Activated CD8-positive, alpha-beta memory T cell treated with anti-CD3 and anti-CD28 coated beads for 4 hours (primary cell): ENCODE results near the gene CACNA1C.

Source experiments
- DNase-seq, 2 donors: peaks; one replicate each; pipeline ENCODE4 v3.0.0-alpha.2; 2020; ENCODE audit warnings: low read depth in 2 of 2

CACNA1C gene

DNA sequence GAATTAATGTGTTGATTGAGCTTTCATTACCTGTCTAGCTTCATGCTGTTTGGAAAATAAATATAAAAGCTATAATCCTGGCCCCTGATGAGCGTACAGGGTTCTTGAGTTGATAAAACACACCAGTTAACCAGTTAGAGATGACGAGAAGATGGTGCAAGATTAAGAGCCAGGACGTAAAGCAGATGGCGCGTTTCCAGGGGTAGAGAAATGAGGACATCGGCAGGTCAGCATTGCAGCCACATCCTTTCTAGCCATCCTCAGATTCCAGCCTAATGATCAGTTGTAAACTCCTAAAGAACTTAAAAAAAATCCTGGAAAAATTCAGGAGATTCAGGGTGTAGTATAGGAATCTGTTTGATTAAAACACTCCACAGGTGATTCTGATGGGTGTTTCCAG, 203.7 kb downstream of the CACNA1C start:
- no peak for DNase-seq

DNA sequence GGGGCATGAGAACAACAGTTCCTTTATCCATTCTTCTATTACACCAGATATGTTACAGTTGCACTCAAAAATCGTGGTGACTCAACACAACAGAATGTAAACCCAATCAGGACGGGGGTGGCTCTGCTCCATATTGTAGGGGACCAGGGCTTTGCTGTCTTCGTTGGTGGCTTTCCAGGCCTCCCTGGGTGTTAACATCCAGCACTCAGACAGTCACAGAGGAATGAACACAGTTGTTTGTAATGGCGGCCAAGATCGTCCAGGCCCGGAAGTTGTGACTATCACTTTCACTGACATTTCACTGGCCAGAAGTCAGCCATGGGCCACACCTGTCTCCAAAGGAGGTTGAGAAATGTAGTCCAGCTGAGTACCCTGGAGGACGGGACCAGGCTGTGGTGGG, 204.1 kb downstream of the CACNA1C start:
- no peak for DNase-seq

DNA sequence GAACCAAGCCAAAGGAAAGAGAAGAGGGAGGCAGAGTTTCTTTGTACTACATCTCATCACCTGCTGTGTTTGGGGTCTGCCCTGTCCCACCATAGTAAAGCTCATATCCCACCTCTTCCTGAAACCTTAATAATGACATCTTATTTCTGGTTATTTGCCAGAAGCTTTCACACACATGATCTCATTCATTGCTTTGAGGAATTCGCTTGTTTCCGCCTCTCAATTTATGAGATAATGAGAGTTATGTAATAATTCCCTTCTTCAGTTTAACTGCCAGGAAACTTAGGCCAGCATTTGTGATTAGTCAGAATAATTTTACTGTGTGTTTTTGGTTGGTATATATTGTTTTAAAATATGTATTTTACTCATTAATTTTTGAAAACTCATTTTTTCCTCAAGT, 205.2 kb downstream of the CACNA1C start:
- DNase-seq = no peak

DNA sequence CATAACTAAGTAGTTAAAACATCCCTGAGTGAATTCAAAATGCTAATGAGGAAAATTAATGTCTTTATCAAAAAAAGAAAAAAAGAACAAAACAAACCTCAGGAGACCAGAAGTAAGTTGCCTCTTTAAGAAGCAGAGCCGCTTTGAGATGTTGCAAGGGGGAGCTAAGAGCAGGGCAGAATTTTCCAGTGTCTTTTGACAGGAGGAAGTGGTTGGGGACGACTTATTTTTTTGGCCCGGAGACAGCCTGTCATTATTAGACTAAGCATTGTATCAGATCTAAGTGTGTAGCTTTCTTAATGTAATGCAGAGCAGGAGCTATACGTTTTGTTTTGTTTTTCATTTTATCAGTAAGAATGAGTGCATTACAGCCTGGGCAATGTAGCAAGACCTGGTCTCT, 206.6 kb downstream of the CACNA1C start:
- no peak for DNase-seq

DNA sequence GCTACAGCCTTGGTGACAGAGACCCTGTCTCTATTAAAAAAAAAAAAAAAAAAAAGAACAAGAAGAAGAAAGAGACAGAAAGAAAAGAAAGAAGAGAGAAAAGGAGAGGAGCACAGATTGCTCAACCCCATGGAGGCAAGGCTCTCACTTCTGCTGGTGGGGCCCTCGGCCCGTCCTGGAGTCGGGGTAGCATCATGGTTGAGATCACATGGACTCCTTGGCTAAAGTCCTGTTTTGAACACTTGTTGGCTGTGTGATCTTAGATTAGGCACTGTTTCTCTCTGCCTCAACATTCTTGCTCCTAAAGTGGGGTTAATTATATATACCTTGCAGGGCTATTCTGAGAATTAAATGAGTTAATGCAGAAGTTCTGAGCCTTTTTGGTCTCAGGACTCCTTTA, 207.7 kb downstream of the CACNA1C start:
- DNase-seq = no peak

DNA sequence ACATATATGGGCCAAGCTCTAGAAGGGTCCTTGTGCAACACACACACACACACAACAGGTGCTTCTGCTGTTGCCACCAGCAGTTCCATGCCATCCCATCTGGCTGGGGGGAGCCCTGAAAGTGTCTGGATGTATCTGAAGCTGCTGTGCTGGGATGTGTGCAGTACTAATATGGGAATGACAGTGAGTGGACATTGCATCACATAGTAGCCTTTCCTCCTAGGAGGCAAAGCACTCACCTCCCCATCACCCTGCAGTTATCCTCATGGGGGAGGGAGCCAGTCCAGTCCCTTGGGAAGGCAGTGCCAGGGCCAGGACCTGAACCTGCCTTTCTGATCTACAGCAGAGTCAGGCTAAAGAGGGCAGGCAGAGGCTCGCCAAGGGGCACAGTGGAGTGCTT, 208.9 kb downstream of the CACNA1C start:
- DNase-seq = no peak

DNA sequence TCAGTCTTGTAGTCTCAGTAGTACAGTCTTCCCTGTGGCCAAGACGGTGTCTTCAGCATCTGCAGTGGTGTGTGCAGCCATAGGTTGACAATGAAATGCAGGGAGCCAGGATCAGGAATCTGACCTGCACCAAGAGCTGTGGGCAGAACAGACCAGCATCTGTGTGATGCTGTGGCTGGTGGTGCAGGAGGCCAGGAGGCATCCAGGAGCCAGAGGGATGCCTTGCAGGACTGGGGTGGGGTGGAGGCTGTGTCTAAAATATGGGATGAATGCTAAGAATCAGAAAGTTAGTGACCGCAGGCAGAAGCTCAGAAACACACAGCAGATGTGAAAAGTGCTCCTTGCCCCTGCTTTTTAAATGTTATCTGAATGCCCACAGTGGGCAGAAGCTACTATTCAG, 209.7 kb downstream of the CACNA1C start:
- DNase-seq = no peak

DNA sequence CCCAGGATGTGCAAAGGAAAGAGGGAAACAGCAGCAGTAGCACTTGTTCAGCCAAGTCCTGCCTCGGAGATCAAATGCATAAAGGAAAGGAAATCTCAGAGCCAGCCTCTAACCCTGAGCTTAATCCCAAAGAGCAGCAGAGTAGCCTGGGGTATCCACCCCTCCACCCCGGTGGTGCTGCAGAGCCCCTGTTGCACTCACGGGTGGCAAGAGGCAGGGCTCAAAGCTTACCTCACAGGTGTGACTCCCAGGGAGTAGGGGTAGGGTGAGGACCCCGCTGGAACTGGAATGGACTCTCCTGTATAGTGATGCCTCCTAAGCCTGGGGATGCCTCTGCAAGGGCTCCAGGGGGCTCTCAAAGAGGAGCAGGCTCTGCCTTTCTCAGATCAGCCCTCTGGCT, 211.1 kb downstream of the CACNA1C start:
- no peak for DNase-seq

DNA sequence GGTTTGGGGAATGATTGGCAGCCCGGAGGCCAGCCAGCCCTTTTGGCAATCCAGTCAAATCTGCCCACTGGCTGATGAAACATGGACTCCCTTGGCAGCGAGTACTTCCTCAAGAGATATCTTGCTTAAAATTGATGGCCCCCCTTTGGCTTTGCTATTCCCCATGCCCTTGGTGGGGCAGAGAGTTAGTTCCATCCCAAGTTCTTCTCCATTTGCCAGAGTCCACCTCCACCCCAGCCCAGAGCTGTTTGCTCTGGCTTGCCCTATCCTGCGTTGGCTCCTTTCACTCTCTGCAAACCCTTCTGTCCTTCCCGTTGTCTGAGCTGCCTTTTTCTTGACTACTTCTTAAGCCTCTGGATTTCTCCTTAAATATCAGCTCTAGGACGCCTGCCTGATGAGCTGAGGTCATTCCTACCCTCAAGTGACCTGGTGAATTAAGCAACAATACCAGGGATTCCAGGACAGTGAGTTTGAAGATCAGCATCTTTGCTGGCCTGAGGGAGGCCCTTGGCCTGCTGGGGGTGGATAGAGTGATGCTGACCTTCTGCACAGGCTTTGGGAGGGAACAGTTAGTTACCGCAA, 212.0 kb downstream of the CACNA1C start:
- no peak for DNase-seq

DNA sequence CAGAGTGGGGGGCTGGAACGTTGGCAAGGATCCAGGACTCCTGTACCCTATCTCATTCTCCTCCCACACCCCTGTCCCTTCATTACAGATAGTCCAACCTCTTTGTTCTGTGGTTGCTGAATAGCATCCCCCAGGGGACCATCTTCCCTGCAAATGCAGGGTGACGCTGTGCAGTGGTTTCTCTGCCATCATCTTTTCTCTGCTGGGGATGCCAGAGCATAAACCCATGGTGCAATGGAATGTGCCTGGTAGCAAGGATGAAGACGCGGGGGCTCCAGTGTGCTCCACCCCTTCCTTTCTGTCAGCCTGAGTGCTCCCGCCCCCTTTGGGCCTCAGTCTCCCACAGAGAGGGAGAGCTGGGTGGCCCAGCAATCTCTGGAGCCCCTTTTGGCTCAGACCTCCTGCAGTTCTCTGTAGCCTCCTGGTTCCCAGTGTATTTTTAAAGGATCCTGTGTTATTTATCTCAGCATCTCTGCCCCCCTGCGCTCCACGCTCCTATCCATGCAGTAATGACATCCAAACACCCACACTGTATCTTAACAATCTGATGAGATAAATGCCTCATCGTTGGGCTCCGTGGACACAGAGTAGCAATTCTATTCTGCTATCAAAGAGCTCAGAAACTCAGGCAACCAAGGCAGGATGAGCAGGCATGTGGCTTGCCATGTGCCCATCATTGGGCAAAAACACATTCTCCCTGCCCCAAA, 212.8 kb downstream of the CACNA1C start:
- DNase-seq = no peak

DNA sequence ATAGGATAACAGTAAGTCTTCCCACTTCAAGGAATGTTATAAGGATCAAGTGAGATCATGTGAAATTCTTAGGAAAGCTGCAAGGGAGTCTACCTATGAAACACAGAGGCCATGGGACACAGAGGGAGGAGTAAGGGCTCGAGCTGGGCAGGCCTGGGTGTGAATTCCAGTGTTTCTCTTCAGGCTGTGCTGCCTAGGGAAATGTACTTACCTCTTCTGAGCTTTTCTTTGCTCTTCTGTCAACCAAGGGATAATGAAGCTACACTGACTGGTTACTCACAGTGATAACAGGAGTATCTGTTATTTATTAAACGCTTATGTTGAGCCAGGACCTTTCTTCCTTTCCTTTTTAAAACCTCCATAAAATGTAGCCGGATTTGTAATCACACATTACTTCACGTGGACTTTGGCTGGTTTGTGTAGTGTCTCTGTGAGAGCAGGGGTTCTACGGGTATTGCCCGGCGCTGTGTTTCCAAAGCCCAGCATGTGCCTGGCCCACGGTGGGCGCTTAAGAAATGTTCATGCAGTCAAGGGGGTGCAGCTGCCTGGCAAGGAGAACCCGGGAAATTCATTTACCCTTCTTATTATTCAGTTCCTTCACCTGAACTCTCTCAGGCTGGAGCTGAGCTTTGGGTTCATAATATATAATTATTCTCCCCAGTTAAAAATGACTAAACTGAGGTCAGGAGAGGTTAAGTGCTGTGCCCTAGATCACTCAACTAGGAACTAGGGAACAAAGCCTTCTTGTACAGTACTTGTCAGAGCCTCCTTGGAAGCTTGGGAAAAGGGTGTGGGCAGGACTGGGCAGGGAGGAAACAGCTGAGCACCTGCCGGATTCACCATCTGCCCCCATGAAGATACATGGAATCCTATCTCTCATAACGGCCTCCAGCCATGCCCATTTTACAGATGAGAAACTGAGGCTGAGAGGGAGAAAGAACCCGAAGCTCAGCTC, 214.2 kb downstream of the CACNA1C start:
- DNase-seq = no peak

DNA sequence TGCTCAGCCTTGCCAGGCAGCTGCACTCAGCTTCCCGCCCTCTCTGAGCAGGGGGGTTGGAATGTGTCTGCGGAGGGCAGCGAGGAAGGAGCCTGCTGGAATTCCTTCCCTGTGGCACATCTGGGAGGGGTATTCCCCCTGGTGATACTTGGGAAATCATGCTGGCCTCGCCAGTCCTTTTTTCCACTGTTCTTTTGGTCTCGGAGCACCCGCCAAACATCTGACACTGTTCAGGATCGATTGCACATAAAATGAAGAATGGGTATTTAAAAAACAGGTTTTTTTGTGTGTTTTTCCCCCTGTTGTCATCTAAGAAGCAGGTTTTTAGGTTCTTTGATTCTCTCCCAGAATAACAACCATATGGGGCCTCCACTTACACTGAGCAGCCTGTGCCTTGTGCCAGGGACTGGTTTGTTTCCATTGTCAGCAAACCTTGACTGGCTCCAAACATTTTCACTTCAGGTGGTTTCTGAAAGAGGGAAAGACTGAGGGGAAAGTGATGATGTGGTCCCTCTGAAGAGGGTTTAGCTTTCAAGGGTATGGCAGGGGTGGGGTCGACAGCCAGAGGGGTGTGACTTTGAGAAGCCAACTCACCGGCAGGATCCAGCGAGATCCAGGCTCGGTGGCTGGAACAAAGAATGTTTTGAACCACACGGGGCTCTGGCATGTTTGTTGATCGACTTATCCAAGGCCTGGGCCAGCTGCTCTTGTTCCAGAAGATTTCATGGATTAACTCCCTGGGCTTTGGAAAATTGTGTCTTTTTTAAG, 215.1 kb downstream of the CACNA1C start:
- DNase-seq = no peak

DNA sequence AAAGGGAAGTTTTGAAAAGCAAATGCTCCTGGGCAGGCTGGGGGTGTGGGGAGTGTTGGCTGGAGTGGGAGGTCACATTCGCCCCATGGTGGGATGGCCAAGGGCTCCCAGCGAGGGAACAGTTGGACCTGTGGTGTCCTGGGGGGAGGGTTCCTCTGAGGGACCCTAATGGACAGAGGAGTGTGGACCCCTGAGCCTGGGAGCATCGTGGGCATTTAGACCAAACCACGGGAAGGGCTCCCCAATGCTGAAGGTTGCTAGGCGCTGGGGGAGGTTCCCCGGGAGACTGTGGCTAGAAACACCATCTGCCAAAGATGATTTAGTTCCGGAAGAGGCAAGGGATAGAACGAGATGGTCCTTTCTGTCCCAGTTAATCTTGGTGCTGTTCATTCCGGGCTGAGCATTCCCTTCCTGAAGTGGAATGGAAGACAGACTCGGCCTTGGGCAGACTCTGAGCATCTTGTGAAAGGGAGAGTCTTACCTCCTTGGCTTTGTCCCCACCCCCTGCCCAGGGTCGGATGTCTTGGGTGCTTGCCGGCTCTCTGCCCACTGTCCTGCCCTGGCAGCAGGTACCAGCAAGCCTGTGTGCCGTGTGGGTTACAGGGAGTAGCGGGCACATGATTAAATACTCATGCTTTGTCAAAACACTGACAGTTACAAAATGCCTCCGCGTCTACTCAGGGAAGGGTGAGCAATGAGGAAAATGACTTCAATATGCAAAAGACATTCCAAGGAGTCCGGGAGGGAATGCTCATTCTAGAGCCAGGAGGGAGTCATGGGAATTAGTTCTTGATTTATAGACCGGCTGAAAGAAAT, 215.9 kb downstream of the CACNA1C start:
- no peak for DNase-seq

DNA sequence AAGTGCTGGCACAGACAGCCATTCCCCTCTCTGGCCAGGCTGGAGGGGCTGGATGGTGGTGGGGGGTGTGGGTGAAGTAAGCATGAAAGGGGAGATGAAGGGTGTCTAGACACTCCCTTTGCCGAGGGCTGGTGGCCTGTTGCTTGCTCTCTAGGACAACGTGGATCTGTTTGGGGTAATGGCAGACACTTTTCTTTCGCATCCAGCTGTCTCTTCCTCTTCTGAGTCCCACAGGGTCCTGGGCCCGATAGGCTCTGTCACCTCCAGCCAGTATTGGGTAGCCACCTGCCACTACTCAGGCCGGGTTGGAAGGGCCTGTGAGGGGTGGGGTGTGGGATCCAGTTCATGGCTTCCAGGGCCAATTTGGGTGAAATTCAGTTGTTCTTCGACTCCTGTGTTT, 218.1 kb downstream of the CACNA1C start:
- DNase-seq = no peak

DNA sequence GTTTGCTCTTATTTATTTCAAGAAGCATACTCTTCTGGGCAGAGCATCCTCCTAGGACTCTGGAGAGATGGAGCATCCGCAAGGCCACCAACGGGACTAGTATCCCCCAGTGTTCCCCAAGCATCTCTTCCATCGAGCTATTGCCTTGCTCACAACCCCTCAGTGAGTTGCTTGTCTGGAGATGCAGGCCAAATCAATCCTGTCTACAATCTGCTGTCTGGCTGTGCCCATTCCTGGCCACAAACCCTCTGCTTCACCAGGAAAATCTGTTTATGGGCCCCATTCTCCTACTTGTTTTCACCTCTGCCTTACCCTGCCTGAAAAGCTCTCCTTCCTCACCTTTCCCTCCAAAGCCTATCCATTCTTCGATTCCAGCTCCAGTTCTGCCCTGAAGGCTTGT, 219.2 kb downstream of the CACNA1C start:
- no peak for DNase-seq

DNA sequence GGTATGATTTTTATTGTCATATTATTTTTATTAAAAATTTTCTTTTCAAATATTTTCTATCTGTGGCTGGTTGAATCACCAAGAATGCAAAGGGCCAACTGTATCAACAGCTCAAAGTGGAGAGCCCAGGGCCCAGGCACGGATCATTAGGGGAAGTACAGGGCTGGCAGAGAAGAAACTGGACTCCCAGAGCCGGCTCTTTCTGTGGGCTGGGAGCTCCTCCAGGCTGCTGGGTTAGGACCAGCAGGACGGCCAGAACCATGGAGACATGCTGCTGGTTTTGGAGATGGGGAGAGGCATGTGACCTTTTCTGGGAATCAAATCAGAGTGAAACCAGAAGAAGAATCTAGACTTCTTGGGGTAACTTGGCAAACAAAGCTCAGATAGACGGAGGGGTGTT, 220.5 kb downstream of the CACNA1C start:
- DNase-seq = no peak

DNA sequence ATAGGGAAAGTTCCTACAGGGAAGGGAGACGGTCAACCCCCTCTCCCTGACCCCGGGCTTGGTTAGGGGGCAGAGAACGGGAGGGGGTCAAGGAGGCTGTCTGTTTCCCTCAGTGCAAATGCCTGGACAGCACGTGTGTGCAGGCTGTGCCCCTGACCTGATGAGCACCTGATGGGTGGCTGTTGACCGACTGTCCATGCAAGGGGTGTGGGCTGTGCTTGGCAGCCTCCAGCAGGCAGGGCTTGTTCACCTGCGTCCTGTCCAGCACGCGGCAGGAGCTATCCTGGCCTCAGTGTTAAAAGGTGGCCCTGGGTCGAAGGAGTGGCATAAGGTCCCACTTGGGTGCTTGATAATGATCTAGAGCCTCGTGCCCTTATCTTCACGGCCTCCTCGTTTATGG, 221.0 kb downstream of the CACNA1C start:
- no peak for DNase-seq

DNA sequence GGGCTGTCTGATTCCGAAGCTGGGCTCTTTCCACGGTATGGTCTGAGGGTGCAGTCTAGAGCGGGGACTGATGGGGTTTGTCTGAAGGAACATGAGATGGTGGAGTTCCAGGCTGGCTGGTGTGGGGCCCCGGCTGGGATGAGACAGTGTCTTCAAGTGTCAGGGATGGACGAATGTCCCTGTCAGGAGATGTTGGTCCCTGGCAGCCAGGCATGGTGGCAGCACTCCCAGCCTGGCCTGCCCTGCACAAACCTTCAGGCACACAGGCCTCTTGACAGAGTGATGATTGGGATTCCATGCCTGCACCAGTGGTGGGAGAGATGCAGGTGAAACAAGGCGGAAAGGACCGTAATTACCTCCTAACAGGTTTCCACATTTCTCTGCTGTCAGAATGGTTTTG, 221.9 kb downstream of the CACNA1C start:
- DNase-seq = no peak

DNA sequence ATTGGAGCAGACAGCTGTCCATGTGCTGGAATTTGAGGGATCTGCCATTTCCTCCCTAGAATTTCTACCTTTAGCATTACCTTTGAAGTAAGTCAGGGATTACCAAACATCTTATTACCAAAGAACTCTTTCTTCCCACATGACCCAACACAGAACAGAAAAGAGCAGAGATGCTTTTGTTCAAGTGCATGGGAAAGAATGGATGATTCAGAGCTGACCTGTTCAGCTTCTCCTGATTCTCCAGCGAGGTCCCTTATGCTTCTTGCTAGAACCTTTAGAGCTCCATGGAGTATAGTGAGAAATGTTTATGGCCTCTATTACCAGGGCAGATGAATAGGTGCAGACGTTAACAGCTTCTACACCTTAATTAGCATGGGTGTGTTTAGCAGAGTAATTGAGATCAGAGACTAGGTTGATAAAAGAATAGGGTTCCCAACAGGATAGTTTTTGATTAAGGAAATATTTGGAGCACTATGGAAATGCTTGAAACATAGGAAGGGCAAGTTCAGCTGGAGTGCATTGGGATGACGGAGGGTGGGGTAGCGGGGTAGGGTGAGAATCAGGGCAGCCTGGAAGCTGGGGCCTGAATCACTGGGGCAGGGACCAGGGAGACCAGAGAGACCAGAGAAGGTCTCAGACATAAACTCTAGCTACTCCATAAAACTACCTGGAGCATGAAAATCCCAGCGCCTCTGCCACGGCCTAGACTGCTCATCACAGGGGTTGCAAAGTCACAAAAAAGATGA, 223.7 kb downstream of the CACNA1C start:
- DNase-seq = no peak

DNA sequence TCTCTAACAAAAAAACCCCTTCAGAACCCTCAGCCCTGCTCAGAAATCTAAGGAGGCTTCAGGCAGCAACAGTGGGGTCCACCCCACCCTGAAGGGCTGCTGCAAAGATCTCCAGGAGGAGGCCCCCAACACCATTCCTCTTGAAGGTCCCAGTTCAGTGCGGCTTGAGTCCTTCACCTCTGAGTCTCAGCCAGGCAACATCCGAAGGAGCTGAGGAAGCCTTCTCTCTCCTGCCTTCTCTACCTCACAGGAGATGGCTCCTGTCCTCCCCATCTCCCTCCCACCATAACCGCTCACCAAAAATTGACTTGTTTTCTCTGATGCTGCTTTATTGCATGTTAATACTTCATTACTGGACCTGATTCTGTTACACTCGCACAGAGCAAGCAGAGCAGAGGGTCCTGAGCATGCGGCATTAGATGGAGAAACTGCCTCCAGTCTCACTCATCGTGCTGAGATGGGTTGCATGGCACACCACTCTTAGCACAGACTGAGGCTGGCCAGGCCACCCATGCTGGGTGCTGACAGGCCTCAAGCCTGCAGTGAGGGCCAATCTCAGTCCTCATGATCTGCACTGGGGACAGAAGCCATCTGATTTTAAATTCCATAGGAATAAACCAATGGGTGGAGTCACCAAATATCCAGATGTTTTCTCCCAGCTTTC, 224.8 kb downstream of the CACNA1C start:
- DNase-seq = no peak
